NCI-H2081 (cell line): Measurements from ENCODE around the gene CEP128.

Source experiments
- DNase-seq, 2 experiments: peaks; one replicate each; lab custom pipeline; 2025; lab: John Stamatoyannopoulos, UW

CEP128 gene

GRCh38 chr14:80664576-80664975 lies 277.0 kb downstream of the CEP128 start:
- no peak for DNase-seq

DNA sequence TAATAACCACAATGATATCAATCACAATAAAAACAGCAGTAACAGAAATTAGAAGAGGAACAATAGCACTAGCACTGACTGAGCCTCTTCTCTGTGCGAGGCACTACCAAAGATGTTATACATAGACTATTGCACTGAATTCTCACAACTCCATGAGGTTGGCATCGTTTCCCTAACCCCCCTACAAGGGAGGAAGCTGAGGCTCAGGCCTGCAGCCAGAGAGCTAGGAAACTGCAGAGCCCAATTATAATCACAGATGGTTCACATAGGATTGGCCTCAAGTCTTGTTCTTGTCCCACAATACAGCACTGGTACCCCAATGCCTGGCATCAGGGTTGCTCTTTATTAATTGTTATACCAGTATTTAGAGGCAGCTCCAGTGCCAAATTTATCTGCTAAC lies 278.0 kb downstream of the CEP128 start:
- DNase-seq: no peak

GRCh38 chr14:80659783-80660182 lies 281.8 kb downstream of the CEP128 start:
- no peak for DNase-seq

DNA sequence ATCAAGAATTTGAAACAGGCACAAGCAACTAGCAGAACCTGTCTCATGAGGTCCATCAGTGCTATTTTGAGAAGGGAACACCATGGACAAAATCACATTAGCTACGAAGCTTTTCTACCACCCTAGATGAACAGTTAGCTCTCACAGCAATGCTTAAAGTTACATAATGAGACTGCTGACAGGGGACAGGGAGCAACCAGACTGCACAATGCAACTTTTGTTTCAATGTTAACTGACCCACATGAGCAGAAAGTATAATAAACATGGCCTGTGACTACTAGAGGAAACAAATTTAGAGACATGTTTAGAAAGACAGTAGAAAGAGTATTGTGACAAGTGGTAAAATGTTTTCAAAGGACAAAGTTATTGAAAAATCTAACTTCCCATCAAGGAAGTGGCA lies 282.8 kb downstream of the CEP128 start:
- no peak for DNase-seq

DNA sequence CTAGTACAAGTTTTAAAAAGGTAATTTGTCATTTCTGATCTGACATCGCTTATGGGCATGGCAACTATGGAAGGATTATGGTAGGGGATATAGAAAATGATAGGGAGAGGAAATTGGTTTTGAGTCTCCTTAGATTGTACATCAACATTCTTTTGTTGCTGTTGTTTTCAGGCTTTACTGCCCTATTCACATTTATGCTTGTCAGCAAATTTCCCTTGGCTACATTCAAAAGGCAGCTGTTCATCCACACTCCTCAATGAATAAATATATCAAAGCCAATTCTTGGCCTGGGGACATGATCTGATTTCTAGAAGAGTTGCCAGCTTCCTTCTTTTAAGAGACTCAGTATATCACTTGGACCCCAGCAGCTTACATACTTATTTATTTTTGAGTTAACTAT lies 283.4 kb downstream of the CEP128 start:
- DNase-seq: no peak

- no peak for DNase-seq
These were observed 287.6 kb downstream of the CEP128 start for GRCh38 chr14:80653956-80654355.

- no peak for DNase-seq
These were observed 295.7 kb downstream of the CEP128 start for GRCh38 chr14:80645667-80646413.

DNA sequence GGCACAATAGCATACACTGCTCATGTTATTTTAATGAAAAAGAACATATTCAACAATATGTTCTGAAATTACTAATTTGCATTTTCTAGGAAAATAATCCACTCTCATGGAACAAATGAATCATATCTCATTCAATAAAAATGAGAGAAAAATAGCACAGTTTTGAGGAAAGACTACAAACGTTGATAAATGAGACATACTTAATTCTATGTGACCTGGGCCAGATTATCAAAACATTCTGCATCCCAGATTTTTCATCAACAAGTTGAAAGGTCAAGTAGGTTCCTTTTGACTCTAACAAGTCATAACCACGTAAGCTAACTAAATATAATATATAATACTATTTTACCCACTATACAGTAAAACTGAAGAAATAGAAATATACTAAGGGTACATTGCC lies 296.7 kb downstream of the CEP128 start:
- DNase-seq: no peak

GRCh38 chr14:80638620-80639515 lies 302.7 kb downstream of the CEP128 start:
- DNase-seq: no peak

- DNase-seq: no peak
These were observed 303.6 kb downstream of the CEP128 start for GRCh38 chr14:80637756-80638619.

DNA sequence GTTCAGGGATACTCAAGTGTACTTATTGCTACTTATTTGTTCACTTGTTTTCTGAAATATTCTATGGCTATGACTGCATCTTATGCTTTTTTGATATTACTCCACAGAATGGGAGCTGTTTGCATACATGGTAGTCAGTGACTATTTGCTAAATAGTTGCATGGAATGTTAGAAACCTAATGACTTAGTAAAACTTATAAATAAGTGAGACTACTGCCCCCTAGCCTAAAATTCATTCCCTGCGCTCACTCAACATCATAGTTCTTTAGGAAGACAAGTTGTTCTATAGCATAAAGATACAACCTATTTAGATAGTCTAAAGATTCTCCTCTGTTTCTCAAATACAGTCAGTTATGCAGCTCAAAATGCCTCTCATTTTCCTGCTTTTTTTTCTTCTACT lies 305.5 kb downstream of the CEP128 start:
- DNase-seq: no peak

GRCh38 chr14:80634106-80634758 lies 307.3 kb downstream of the CEP128 start:
- DNase-seq: no peak

GRCh38 chr14:80629606-80630005 lies 311.9 kb downstream of the CEP128 start:
- DNase-seq: no peak

DNA sequence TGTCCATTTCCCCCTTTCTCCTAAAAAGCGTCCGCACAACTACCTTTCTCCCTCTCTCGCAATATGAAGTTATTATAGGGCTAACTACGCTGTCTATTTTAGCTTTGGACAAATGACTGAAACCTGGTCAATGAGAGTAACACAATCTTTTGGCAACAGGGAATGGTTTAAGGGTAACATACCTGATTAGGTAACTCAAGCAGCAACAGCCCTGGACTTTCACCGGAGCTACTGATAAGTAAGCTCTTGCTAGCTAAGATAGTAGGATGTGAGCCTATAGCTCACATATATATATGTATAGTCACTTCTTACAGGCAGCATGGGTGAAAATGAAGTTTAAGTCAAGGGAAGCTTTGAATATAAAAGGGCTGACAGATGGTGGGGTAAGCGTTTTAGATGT lies 313.0 kb downstream of the CEP128 start:
- DNase-seq: no peak

GRCh38 chr14:80627745-80628144 lies 313.8 kb downstream of the CEP128 start:
- DNase-seq: no peak

GRCh38 chr14:80624581-80624980 lies 317.0 kb downstream of the CEP128 start:
- no peak for DNase-seq

DNA sequence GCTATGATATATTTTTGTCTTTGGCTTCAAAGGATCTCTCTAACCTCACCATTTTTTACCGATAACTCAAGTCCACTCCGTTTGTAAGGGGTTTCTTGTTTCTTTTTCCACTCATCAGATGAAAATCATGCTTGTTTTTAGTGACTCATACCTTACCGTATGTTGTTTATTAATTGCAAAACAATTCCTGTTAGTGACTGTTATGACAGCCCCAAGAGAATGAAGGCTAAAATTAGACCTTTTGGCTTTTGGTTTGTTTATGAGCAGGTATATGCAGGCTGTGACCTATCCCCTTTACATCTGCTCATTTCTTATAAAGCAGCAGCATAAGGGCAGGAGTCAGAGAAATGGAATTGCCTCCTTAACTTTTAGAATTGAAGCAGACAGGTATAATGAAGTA lies 319.8 kb downstream of the CEP128 start:
- DNase-seq: no peak

DNA sequence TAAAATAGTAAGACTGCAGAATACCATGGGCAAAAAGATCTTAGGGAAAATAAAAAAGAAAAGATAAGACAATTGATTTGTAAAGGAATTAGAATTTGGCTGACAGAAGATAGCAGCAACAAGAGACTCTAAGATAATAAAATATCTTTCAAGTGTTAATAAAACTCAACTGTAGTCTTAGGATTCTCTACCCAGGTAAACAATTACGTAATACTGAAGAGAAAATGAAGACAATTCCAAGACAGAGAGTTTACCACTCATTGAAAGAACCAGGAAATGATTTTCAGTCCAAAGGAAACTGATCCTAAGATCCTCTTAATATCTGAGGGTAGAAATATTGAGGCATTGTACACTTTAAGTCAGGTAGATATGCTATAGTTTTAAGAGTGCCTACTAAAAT lies 321.1 kb downstream of the CEP128 start:
- DNase-seq: no peak

DNA sequence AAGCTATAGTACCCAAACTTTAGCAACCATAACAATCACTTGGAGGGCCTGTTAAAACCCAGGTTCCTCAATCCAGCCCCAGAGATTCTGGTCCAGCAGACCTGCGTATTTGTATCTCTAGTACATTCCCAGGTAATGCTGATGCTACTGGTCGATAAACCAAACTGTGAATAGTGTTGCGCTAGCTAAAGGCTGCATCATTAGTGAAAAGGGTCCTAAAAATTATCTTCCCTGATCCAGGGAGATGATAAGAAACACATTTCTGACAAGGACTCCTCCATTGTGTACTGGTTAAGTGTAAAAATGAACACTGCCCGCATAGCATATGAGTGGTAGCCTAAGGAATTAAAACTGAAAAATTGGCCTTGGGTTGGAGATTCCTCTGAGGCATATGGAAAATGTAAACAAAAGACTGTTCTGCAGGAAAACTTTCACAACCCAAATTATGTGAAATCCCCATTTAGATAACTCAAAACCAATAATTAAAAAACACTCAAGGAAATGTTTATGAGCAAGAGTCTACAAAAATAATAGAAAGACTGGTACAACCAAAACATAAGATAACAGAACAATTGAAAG lies 322.7 kb downstream of the CEP128 start:
- no peak for DNase-seq

DNA sequence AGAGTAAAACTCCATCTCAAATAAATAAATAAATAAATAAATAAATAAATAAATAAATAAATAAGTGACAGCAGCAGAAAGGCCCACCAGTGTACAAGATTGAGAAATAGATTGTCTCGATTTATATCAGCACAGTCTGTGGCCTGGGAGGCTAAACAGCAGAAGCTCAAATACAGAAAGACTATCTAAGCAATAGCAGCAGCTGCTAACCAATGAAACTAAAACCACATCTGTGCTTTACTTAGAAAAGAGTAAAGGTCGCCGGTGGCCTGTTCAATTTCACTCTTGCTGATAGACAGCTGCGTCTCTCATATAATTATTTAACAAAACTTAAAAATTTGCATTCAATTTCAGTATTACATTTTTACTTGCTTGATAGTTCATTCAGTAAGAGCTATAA lies 325.7 kb downstream of the CEP128 start:
- DNase-seq: no peak

DNA sequence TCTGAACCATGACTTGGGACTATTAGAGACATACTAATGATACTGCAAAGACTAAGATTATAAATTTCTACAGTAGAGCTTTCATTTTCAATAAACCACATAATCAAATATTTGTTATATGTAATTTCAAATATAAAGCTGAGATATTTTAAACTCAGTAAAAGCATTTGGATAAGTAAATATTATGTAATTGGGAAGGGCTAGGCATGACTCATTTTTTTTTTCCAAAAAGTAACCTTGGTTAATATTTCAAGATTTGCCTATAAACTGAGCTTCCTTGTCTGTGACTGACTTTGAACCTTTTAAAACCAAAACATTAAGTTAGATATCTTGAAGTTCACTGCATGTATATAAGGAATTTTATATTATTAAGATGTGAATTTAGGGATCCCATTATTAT lies 332.5 kb downstream of the CEP128 start:
- no peak for DNase-seq
